ENCODE measurements around the gene MT1A.
"Not testable (repeated sequence)": the region's sequence is repeated elsewhere in the genome, so short reads cannot be mapped to it uniquely, and the experiment has no call there.

The MT1A gene

DNA sequence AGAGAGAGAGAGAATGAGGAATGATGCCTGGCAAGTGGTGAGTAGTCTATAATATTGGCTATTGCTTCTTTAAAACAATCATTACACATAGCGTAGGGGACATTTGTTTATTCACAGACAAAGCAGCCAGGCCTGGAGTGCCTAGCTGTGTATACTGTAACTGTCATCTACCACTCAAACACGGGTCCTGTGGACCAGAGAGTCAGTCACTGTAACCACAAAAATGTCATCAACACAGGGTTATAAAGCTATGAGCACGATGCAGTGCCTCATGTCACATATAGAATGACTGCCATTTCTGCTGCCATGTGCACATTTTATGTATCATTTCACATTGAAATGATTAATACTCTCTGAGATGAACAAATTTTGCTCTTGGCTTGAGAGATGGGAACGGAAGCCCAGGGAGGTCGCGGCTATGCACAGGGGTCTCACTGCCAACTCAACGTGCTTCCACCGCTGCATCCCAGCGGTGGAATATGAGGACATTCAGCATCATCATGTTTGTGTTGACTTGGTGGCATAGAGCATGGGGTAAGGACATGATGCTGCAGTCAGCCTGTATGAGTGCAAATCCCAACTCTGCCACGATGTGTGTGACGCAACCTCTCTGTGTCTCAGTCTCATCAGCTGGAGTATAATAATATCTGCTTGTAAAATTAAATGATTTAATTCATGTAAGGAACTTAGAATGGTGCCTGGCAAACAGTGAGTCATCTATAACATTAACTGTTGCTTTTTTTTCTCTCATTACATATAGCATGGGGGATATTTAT lies 34.5 kb downstream of the MT1A start:
- Mint-ChIP-seq H3K4me1 (peaks cover 23% of the 10 kb centered on the region), H3K4me3 (no peak overlapping the region), H3K36me3 (ENCODE audit: low read depth) (no peaks in the 10 kb centered on the region), H3K27ac (no peak overlapping the region), H3K9me3 (no peaks in the 10 kb centered on the region), H3K27me3 (ENCODE audit: low read depth, poor library complexity) (peaks cover 100% of the 10 kb centered on the region)
- TF ChIP-seq, protein P1, sequence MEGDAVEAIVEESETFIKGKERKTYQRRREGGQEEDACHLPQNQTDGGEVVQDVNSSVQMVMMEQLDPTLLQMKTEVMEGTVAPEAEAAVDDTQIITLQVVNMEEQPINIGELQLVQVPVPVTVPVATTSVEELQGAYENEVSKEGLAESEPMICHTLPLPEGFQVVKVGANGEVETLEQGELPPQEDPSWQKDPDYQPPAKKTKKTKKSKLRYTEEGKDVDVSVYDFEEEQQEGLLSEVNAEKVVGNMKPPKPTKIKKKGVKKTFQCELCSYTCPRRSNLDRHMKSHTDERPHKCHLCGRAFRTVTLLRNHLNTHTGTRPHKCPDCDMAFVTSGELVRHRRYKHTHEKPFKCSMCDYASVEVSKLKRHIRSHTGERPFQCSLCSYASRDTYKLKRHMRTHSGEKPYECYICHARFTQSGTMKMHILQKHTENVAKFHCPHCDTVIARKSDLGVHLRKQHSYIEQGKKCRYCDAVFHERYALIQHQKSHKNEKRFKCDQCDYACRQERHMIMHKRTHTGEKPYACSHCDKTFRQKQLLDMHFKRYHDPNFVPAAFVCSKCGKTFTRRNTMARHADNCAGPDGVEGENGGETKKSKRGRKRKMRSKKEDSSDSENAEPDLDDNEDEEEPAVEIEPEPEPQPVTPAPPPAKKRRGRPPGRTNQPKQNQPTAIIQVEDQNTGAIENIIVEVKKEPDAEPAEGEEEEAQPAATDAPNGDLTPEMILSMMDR (IDR thresholded peaks at IDR 0.05) = no peak
- no peak for DNase-seq

DNA sequence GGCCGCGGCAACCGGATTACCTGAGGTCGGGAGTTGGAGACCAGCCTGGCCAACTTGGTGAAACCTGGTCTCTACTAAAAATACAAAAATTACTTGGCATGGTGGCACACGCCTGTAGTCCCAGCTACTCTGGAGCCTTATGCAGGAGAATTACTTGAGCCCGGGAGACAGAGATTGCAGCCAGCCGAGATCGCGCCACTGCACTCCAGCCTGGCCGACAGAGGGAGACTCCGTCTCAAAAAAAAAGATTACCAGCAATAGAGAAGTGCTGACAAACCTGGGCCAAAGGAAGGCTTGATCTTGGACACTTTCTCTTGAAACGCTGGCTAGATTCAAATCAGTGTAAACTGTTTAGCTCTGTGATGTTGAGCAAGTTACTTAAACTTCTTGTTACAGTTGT lies 35.5 kb downstream of the MT1A start:
- TF ChIP-seq, protein P1 (IDR thresholded peaks at IDR 0.05) = peak; percentile 43
- no peak overlapping the region for H3K4me3 Mint-ChIP-seq
- no peaks in the 10 kb centered on the region for H3K36me3 Mint-ChIP-seq (ENCODE audit: low read depth)
- peaks cover 100% of the 10 kb centered on the region for H3K27me3 Mint-ChIP-seq (ENCODE audit: low read depth, poor library complexity)
- no peak overlapping the region for H3K27ac Mint-ChIP-seq
- H3K4me1 Mint-ChIP-seq = peaks cover 15% of the 10 kb centered on the region
- no peaks in the 10 kb centered on the region for H3K9me3 Mint-ChIP-seq
- peak; percentile 42 for DNase-seq

DNA sequence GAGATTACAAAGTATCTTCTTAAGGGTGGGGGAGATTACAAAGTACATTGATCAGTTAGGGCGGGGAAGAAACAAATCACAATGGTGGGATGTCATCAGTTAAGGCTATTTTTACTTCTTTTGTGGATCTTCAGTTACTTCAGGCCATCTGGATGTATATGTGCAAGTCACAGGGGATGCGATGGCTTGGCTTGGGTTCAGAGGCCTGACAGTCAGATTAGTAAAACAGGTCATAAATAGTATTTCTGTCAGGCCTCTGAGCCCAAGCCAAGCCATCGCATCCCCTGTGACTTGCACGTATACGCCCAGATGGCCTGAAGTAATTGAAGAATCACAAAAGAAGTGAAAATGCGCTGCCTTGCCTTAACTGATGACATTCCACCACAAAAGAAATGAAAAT lies 36.1 kb downstream of the MT1A start:
- not testable (repeated sequence) for H3K4me3 Mint-ChIP-seq; H3K36me3 Mint-ChIP-seq (ENCODE audit: low read depth); DNase-seq; H3K27ac Mint-ChIP-seq; H3K9me3 Mint-ChIP-seq
- Mint-ChIP-seq H3K4me1 (peaks cover 15% of the 10 kb centered on the region), H3K27me3 (ENCODE audit: low read depth, poor library complexity) (peaks cover 97% of the 10 kb centered on the region)

DNA sequence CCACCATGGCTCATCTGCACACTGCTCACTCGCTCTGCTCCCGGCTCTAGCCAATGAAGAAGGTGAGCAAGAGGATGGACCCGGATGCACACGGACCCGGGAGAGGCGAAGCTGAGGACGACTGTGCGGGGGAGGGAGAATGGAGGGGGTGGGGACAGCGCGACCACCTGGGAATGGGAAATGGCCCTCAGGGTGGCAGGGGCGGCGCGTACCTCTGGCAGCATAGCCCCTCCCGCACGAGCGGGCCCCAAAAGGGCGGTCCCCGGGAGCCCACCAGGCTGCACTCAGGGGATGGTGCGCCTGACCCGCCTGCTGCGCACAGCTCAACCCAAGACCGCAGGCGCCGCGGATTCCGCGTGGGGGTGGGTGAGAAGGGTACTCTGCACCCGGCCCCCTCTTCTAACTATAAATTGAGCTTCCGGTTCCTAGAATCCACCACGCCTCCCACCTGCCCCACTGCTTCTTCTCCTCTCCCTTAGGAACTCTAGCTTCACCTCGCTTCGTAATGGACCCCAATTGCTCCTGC lies 37.3 kb downstream of the MT1A start:
- peak overlapping the region; percentile 81 for H3K4me3 Mint-ChIP-seq
- TF ChIP-seq, protein P1 (IDR thresholded peaks at IDR 0.05) = no peak
- no peak overlapping the region for H3K27ac Mint-ChIP-seq
- H3K9me3 Mint-ChIP-seq = no peaks in the 10 kb centered on the region
- H3K27me3 Mint-ChIP-seq (ENCODE audit: low read depth, poor library complexity) = peaks cover 91% of the 10 kb centered on the region
- peaks cover 15% of the 10 kb centered on the region for H3K4me1 Mint-ChIP-seq
- H3K36me3 Mint-ChIP-seq (ENCODE audit: low read depth) = no peaks in the 10 kb centered on the region
- peak; percentile 36 for DNase-seq

DNA sequence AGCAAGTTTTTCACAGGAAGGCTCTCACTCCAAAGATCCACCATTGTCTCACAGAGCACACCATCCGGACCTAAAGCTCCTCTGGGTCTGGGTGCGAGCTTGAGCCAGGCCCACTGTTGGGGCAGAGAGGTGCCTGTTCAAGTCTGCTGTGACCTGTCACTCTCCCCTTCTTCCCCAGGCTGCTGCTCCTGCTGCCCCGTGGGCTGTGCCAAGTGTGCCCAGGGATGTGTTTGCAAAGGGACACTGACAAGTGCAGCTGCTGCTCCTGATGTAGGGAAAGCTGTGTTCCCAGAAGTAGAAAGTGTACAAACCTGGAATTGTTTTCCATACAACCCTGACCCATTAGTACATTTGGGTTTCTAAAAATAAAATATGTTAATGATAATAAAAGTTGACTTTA lies 39.0 kb downstream of the MT1A start:
- H3K27ac Mint-ChIP-seq = no peak overlapping the region
- TF ChIP-seq, protein P1 (IDR thresholded peaks at IDR 0.05) = no peak
- H3K9me3 Mint-ChIP-seq = no peaks in the 10 kb centered on the region
- peaks cover 88% of the 10 kb centered on the region for H3K27me3 Mint-ChIP-seq (ENCODE audit: low read depth, poor library complexity)
- no peaks in the 10 kb centered on the region for H3K36me3 Mint-ChIP-seq (ENCODE audit: low read depth)
- no peak for DNase-seq
- H3K4me3 Mint-ChIP-seq = no peak overlapping the region
- H3K4me1 Mint-ChIP-seq = peaks cover 24% of the 10 kb centered on the region

DNA sequence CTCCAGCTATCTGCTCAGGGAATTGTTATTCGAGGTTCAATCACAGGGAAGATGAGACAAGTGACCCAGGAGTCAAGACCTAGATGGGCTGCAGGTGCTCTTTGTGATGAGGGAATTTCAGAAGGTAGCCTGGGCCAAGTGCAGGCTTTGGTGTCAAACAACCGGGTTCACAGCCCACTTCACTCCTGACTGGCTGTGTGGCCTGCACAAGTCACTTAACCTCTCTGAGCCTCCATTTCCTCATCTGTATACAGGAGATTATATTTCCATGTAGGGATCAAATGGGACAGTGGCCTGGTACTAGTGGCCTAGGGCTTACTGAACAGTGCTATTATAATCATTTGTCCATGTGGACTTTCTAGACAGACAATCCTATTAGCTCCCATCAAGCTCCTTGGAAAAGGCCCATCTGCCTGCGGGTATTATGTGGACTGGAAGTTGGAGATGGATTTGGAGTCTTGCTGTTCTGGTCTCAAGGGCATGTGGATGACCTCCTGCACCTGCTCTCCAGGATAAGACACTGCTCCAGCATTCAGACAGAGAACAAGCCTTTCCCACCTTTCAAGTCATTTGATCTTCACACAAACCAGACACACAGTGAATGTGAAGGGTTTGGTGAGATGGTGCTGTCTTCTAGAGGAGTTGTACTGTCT lies 40.7 kb downstream of the MT1A start:
- H3K9me3 Mint-ChIP-seq = no peaks in the 10 kb centered on the region
- H3K36me3 Mint-ChIP-seq (ENCODE audit: low read depth) = no peaks in the 10 kb centered on the region
- no peak overlapping the region for H3K27ac Mint-ChIP-seq
- H3K4me1 Mint-ChIP-seq = peaks cover 29% of the 10 kb centered on the region
- no peak for DNase-seq
- TF ChIP-seq, protein P1 (IDR thresholded peaks at IDR 0.05) = no peak
- no peak overlapping the region for H3K4me3 Mint-ChIP-seq
- H3K27me3 Mint-ChIP-seq (ENCODE audit: low read depth, poor library complexity) = peaks cover 71% of the 10 kb centered on the region

Data from nephron progenitor cell (in vitro differentiated cells).